Adrenal gland (tissue), 12 donors: ENCODE measurements around the gene ZNF592. TPM values are rescaled to one million over a fixed set of nuclear protein-coding genes. Genes with fewer than 3 reads are reported as not detected.
A peak's percentile ranks its signal among the peaks of the same experiment; 100 is the strongest.

Source experiments
- DNase-seq, 7 donors: peaks; one replicate each; pipeline ENCODE4 v3.0.0-alpha.2; 2019 to 2020
- H3K27ac ChIP-seq, 5 donors: fragments of 200-600 bp; sonication (generic) in 4 of 5; 1 replicate in 3 of 5; 2 replicates in 2 of 5; pipeline versions ENCODE4 v1.5.1 to v1.8.0; 2016 to 2020; ENCODE audit warnings: mild to moderate bottlenecking in 1 of 5
- H3K27me3 ChIP-seq: fragments of 200-600 bp; 2 replicates; pipeline ENCODE4 v1.8.0; 2021
- H3K36me3 ChIP-seq, 2 donors: fragments of 200-600 bp; replicated peaks in 1 of 2; 1 replicate in 1 of 2; 2 replicates in 1 of 2; pipeline versions ENCODE4 v1.5.1 to v1.8.0; 2018 to 2022
- H3K4me1 ChIP-seq, 2 donors: fragments of 200-600 bp; replicated peaks in 1 of 2; 1 replicate in 1 of 2; 2 replicates in 1 of 2; pipeline versions ENCODE4 v1.5.1 to v1.8.0; 2018 to 2021
- H3K4me3 ChIP-seq, 4 donors: fragments of 200-600 bp; sonication (generic) in 3 of 4; one replicate each; pipeline ENCODE4 v1.5.1; 2016 to 2018
- H3K9me3 ChIP-seq, 3 donors: fragments of 200-600 bp; sonication (generic) in 1 of 3; replicated peaks in 1 of 3; 1 replicate in 2 of 3; 2 replicates in 1 of 3; pipeline versions ENCODE4 v1.5.1 to v1.8.0; 2016 to 2021
- POLR2A ChIP-seq, 2 donors: fragments of 450-650 bp; IDR thresholded peaks; one replicate each; pipeline ENCODE4 v1.6.1; 2017; ENCODE audit warnings: antibody characterized with exemption in 2 of 2, mild to moderate bottlenecking in 2 of 2, moderate library complexity in 1 of 2
- WGBS, 4 donors: extraction: QIAGEN DNeasy Blood & Tissue Kit in 2 of 4; methylation state at CpG; one replicate each; pipeline versions ENCODE4 v1.1.5 to v1.1.7; 2013 to 2017; 5-methylcytosine and 5-hydroxymethylcytosine counted together
- intact Hi-C, 2 donors: fragments of 100-400 bp; cut with DNase I; formaldehyde crosslinking; loops; one replicate each; pipeline versions ENCODE4 v1.14.1 to v1.15.0; 2022 to 2023
- polyA plus RNA-seq, 3 donors: library from polyadenylated mRNA; stranded (reverse); fragments of 200-250 nt in 2 of 3; fragments of 350-450 nt in 1 of 3; fragmentation: Illumina TruSeq in 1 of 3; extraction: RNeasy Lipid Tissue Mini Kit (QIAGEN cat#74804) in 1 of 3; gene quantifications; one replicate each; pipeline ENCODE4 v1.2.3, GENCODE V29; 2013 to 2014
- total RNA-seq, 9 donors: library from RNA; depleted of rRNA in 4 of 9; stranded (reverse); fragments of >200 nt in 4 of 9; fragments of 120-200 nt in 1 of 9; fragmentation: NEBNext Ultra II Directional in 1 of 9; extraction: Animal tissue kit (Norgen Biotek cat#: 25700) in 1 of 9; gene quantifications; one replicate each; pipeline versions ENCODE4 v1.1.0 to v1.2.4, GENCODE V29; 2013 to 2023
- TF ChIP-seq, protein P1 (sequence below), 6 experiments: fragments of 450-650 bp in 4 of 6; fragments of 200-600 bp in 2 of 6; sonication (generic) in 1 of 6; IDR thresholded peaks; 1 replicate in 5 of 6; 2 replicates in 1 of 6; pipeline versions ENCODE4 v1.5.1 to v1.8.0; 2016 to 2021; ENCODE audit warnings: antibody characterized with exemption in 6 of 6, mild to moderate bottlenecking in 2 of 6, moderate library complexity in 1 of 6
- donor health status: healthy with polysubstance abuse.
- donor health status: Bipolar disorder and iron deficiency.
- donor health status: DM: yes; HTN: yes; CAD: no.
- donor health status: DM: no; HTN: no; CAD: no.
- donor health status: DM: no; HTN: no; CAD: no.
- donor health status: DM: yes; HTN: yes; CAD: no.

The ZNF592 gene
- total and polyA plus RNA-seq, 12 donors: 8.1 to 30.3 (median 24.2) TPM

DNA sequence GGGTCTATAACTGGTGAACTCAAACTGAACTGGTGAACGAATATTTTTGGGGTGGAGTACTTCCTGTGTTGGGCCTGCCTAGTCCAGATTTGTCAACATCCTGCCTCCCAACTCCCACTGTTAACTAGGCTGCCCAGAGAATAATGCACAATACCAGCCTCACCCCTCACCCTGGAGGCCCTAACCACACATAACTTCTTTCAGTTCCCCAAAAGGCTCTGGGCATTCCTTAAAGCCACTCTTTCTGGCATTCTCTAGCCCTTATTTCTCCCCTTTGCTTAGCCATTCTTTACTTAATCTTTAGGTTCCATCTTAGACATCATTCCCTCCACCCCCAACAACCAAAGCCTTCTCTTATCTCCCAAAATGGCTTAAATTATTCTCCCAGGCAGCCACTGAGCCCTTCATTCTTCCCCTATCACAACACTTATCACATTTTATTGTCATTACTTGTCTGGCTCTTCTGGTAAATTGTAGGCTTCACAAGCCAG lies 23.3 kb upstream of the ZNF592 start:
- no peaks in the 10 kb centered on the region for H3K27me3 ChIP-seq
- peaks cover 0 to 8% of the 10 kb centered on the region in 2 donors for H3K4me1 ChIP-seq
- no peaks in the 10 kb centered on the region for H3K9me3 ChIP-seq
- peak overlapping the region in 3 of 5 donors; percentile 28 to 61 (median 38) for H3K27ac ChIP-seq
- intact Hi-C loops: no loop called here
- no peak for TF ChIP-seq POLR2A (IDR thresholded peaks at IDR 0.05)
- TF ChIP-seq, protein P1, sequence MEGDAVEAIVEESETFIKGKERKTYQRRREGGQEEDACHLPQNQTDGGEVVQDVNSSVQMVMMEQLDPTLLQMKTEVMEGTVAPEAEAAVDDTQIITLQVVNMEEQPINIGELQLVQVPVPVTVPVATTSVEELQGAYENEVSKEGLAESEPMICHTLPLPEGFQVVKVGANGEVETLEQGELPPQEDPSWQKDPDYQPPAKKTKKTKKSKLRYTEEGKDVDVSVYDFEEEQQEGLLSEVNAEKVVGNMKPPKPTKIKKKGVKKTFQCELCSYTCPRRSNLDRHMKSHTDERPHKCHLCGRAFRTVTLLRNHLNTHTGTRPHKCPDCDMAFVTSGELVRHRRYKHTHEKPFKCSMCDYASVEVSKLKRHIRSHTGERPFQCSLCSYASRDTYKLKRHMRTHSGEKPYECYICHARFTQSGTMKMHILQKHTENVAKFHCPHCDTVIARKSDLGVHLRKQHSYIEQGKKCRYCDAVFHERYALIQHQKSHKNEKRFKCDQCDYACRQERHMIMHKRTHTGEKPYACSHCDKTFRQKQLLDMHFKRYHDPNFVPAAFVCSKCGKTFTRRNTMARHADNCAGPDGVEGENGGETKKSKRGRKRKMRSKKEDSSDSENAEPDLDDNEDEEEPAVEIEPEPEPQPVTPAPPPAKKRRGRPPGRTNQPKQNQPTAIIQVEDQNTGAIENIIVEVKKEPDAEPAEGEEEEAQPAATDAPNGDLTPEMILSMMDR (IDR thresholded peaks at IDR 0.05): no peak
- 33 to 50% (median 38%) methylated on average over 1 of the region's 1 CpG for WGBS, 4 donors
- no peaks in the 10 kb centered on the region for H3K36me3 ChIP-seq
- peak in 3 of 7 donors; percentile 24 to 47 (median 24) for DNase-seq
- no peak overlapping the region for H3K4me3 ChIP-seq

DNA sequence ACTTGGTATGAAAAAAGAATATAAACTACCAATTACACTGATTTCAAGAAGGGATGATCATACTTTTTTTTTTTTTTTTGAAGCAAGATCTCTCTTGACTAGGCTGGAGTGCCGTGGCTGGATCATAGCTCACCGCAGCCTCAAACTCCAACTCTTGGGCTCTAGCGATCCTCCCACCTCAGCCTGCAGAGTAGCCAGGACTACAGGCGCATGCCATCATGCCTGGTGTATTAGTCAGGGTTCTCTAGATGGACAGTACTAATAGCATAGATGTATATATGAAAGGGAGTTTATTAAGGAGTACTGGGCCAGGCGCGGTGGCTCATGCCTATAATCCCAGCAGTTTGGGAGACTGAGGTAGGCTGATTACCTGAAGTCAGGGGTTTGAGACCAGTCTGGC lies 21.0 kb upstream of the ZNF592 start:
- no peaks in the 10 kb centered on the region for H3K27me3 ChIP-seq
- H3K4me3 ChIP-seq: no peak overlapping the region
- no peak for DNase-seq
- no peak overlapping the region for H3K27ac ChIP-seq
- intact Hi-C loops: no loop called here
- H3K9me3 ChIP-seq: no peaks in the 10 kb centered on the region
- H3K4me1 ChIP-seq: peaks cover 0 to 8% of the 10 kb centered on the region in 2 donors
- TF ChIP-seq, protein P1 (IDR thresholded peaks at IDR 0.05): no peak
- no peak for TF ChIP-seq POLR2A (IDR thresholded peaks at IDR 0.05)
- WGBS, 4 donors: 93 to 99% (median 95%) methylated on average over 6 of the region's 6 CpGs
- H3K36me3 ChIP-seq: no peaks in the 10 kb centered on the region

DNA sequence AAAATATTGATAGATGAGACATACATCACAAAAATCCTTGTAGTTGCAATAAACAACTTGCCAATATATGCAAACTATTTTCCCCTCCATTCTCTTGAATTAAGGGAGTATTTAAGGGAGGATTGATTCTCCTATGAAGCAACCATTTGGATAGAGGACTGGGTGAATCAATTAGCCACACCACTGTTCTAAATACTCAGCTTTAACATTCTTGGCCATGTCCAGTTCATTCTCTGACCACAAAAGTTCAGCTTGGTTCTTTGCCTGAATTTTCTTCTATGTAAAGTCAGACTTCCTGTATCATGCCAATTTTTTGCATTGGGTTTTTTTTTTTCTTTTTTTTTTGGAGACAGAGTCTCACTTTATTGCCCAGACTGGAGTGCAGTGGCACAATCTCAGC lies 16.6 kb upstream of the ZNF592 start:
- TF ChIP-seq POLR2A (IDR thresholded peaks at IDR 0.05): no peak
- TF ChIP-seq, protein P1 (IDR thresholded peaks at IDR 0.05): no peak
- intact Hi-C loops: no loop called here
- Histone ChIP-seq H3K36me3 (no peaks in the 10 kb centered on the region), H3K27ac (no peak overlapping the region), H3K4me1 (peaks cover 0 to 5% of the 10 kb centered on the region in 2 donors), H3K9me3 (no peaks in the 10 kb centered on the region), H3K27me3 (no peaks in the 10 kb centered on the region), H3K4me3 (no peak overlapping the region)
- no peak for DNase-seq

DNA sequence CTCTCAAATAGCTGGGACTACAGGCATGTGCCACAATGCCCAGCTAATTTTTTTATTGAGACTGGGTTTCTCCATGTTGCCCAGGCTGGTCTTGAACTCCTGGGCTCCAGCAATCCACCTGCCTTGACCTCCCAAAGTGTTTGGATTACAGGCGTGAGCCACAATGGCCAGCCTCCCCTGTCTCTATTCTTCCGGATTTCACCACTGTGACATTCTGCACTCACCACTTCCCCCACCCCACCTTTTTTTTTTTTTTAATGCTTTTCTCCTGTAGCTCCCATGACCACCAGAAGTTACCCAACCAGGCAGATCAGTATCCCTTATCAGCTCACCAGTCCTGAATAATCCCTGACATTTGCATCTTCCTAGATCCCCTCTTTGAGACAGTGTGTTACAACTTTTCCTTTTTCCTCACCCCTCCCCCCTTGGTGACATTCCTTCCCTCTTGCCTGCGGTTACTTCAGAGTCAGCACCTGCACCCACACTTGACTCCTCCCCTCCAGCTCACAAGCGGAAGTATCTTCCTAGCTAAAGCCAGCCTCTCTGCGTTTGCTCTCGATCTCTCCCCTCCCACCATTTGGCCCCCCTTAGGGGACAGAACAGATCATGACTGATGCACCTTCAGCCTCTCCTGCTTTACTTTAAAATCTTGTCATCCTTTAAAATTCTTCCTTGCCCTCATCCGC lies 13.5 kb upstream of the ZNF592 start:
- H3K27ac ChIP-seq: peak overlapping the region; percentile 33 to 92 (median 72)
- H3K4me1 ChIP-seq: peaks cover 0 to 5% of the 10 kb centered on the region in 2 donors
- TF ChIP-seq, protein P1 (IDR thresholded peaks at IDR 0.05): peak in 1 of 6 experiments; percentile 21
- TF ChIP-seq POLR2A (IDR thresholded peaks at IDR 0.05): peak in 1 of 2 donors; percentile 58
- no peaks in the 10 kb centered on the region for H3K27me3 ChIP-seq
- H3K9me3 ChIP-seq: no peaks in the 10 kb centered on the region
- WGBS, 4 donors: 20 to 26% (median 25%) methylated on average over 7 of the region's 7 CpGs
- intact Hi-C loops: no loop called here
- H3K36me3 ChIP-seq: no peaks in the 10 kb centered on the region
- peak overlapping the region in 1 of 4 donors; percentile 43 for H3K4me3 ChIP-seq
- DNase-seq: peak; percentile 51 to 80 (median 77)
